Measurements from ENCODE around the gene GNG2.

GRCh38 chr14:51988221-51988620 is 127.8 kb downstream of the GNG2 start:
- TF ChIP-seq CTCF (IDR thresholded peaks at IDR 0.05) (no peak), POLR2AphosphoS5 (IDR thresholded peaks at IDR 0.05) (no peak)
